ENCODE data around the gene SPTB.

Gene SPTB

DNA sequence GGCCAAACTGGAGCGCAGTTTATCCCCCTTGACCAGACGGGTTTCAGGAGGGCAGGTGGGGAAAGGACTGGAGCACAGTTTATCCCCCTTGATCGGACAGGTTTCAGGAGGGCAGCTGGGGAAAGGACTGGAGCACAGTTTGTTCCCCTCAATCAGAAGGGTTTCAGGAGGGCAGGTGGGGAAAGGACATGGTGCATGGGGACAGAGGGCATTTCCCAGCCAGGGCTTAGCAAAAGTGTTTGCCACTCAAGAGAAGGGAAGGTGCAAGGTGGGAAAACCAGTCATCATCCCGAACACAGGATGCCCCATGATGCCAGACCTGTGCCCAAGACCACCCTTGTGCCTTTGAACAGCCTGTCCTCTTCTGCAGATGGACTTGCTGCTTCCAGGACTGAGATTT, 54.7 kb downstream of the SPTB start:
- no peaks in the 10 kb centered on the region for H3F3A ChIP-seq (ENCODE audit: control insufficient read depth, insufficient read depth)
- no peak overlapping the region for H3K4me3 ChIP-seq (ENCODE audit: low read length)
- no peaks in the 10 kb centered on the region for H3K79me2 ChIP-seq (ENCODE audit: control insufficient read depth, low read length)
- no peaks in the 10 kb centered on the region for H4K20me1 ChIP-seq (ENCODE audit: control insufficient read depth, insufficient read depth, low read depth, low read length)
- no peaks in the 10 kb centered on the region for H3K9me3 ChIP-seq (ENCODE audit: control insufficient read depth, insufficient read depth, low read length)
- peaks cover 8% of the 10 kb centered on the region; the same call in 1 of the 2 replicates for H3K27me3 ChIP-seq (ENCODE audit: control insufficient read depth, low read length)
- no peak for TF ChIP-seq EZH2phosphoT487 (IDR thresholded peaks at IDR 0.05; ENCODE audit: borderline replicate concordance, low read length)
- no peak for TF ChIP-seq CTCF (IDR thresholded peaks at IDR 0.05; ENCODE audit: low read depth, low read length, poor library complexity, severe bottlenecking)
- H3K27ac ChIP-seq (ENCODE audit: low read depth, low read length) = no peak overlapping the region
- no peaks in the 10 kb centered on the region for H3K9me2 ChIP-seq (replicated peaks; ENCODE audit: control insufficient read depth, low read length)
- no peaks in the 10 kb centered on the region; the same call in 1 of the 2 replicates for H3K4me1 ChIP-seq (ENCODE audit: control insufficient read depth, low read length)
- H3K36me3 ChIP-seq (ENCODE audit: control insufficient read depth, low read length) = no peaks in the 10 kb centered on the region
- no peak overlapping the region for H3K4me2 ChIP-seq (ENCODE audit: low read length)

- no peaks in the 10 kb centered on the region for H4K20me1 ChIP-seq (ENCODE audit: control insufficient read depth, insufficient read depth, low read depth, low read length)
- H3K79me2 ChIP-seq (ENCODE audit: control insufficient read depth, low read length) = no peaks in the 10 kb centered on the region
- H3K27me3 ChIP-seq (ENCODE audit: control insufficient read depth, low read length) = peaks cover 8% of the 10 kb centered on the region; the same call in 1 of the 2 replicates
- H3K36me3 ChIP-seq (ENCODE audit: control insufficient read depth, low read length) = no peaks in the 10 kb centered on the region
- no peaks in the 10 kb centered on the region; the same call in 1 of the 2 replicates for H3K4me1 ChIP-seq (ENCODE audit: control insufficient read depth, low read length)
- no peaks in the 10 kb centered on the region for H3K9me2 ChIP-seq (replicated peaks; ENCODE audit: control insufficient read depth, low read length)
- no peak for TF ChIP-seq CTCF (IDR thresholded peaks at IDR 0.05; ENCODE audit: low read depth, low read length, poor library complexity, severe bottlenecking)
- no peak for TF ChIP-seq EZH2phosphoT487 (IDR thresholded peaks at IDR 0.05; ENCODE audit: borderline replicate concordance, low read length)
- no peaks in the 10 kb centered on the region for H3K9me3 ChIP-seq (ENCODE audit: control insufficient read depth, insufficient read depth, low read length)
- no peak overlapping the region for H3K27ac ChIP-seq (ENCODE audit: low read depth, low read length)
- H3K4me2 ChIP-seq (ENCODE audit: low read length) = no peak overlapping the region
- no peak overlapping the region for H3K4me3 ChIP-seq (ENCODE audit: low read length)
- H3F3A ChIP-seq (ENCODE audit: control insufficient read depth, insufficient read depth) = no peaks in the 10 kb centered on the region
Observed at GRCh38 chr14:64824471-64824870, 55.2 kb downstream of the SPTB start.

DNA sequence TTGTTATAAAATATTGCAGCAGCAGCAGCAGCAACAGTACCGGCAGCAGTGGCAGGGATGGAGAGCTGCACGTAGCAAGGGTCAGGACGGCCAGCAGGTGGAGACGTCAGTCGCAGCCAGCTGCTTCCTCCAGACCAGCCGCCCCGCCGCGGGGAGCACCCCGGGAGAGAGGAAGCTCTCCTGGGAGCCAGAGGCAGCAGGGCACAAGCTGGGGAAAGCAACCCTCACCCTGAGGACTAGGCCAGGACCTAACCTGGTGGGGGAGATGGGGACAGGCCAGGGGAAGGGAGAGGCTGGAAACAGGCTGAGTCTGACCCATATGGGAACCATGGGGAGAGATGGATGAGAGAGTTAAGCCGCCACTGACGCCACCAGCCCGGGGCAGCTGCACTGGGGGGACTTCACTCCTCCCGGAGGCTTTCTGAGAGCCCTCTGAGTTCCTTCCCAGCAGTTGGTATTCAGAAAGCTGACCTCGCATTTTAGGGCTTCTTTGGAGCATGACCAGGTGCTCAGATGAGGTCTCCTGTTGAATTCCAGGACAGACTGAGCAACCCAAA, 56.3 kb downstream of the SPTB start:
- Histone ChIP-seq H3K79me2 (ENCODE audit: control insufficient read depth, low read length) (no peaks in the 10 kb centered on the region), H3K9me2 (replicated peaks; ENCODE audit: control insufficient read depth, low read length) (no peaks in the 10 kb centered on the region), H3K27me3 (ENCODE audit: control insufficient read depth, low read length) (peaks cover 9% of the 10 kb centered on the region; the same call in 1 of the 2 replicates), H3K27ac (ENCODE audit: low read depth, low read length) (no peak overlapping the region), H3K9me3 (ENCODE audit: control insufficient read depth, insufficient read depth, low read length) (no peaks in the 10 kb centered on the region), H4K20me1 (ENCODE audit: control insufficient read depth, insufficient read depth, low read depth, low read length) (no peaks in the 10 kb centered on the region), H3K4me1 (ENCODE audit: control insufficient read depth, low read length) (no peaks in the 10 kb centered on the region; the same call in 1 of the 2 replicates), H3K4me2 (ENCODE audit: low read length) (no peak overlapping the region), H3F3A (ENCODE audit: control insufficient read depth, insufficient read depth) (no peaks in the 10 kb centered on the region), H3K36me3 (ENCODE audit: control insufficient read depth, low read length) (no peaks in the 10 kb centered on the region), H3K4me3 (ENCODE audit: low read length) (no peak overlapping the region)
- TF ChIP-seq EZH2phosphoT487 (IDR thresholded peaks at IDR 0.05; ENCODE audit: borderline replicate concordance, low read length) (no peak), CTCF (IDR thresholded peaks at IDR 0.05; ENCODE audit: low read depth, low read length, poor library complexity, severe bottlenecking) (peak; percentile 79)

All from DOHH2 (cell line).